Esophagus (tissue), 2 donors: ENCODE results near the gene TOMT. TPM values are rescaled to one million over a fixed set of nuclear protein-coding genes. Genes with fewer than 3 reads are reported as not detected.
A peak's percentile ranks its signal among the peaks of the same experiment; 100 is the strongest.

Experiments
- H3K27ac ChIP-seq, 2 donors: one replicate each; pipeline ENCODE4 v1.5.1; 2013; ENCODE audit warnings: low read depth in 2 of 2, mild to moderate bottlenecking in 2 of 2, inconsistent platforms in 1 of 2, low read length in 1 of 2, moderate library complexity in 1 of 2
- H3K27me3 ChIP-seq, 2 donors: one replicate each; pipeline ENCODE4 v1.6.1; 2013; ENCODE audit warnings: low read length in 2 of 2, control low read depth in 1 of 2, mild to moderate bottlenecking in 1 of 2; ENCODE audit not compliant: insufficient read depth in 2 of 2, control insufficient read depth in 1 of 2
- H3K36me3 ChIP-seq, 2 donors: one replicate each; pipeline ENCODE4 v1.6.1; 2013; ENCODE audit warnings: low read length in 1 of 2; ENCODE audit not compliant: control insufficient read depth in 2 of 2, insufficient read depth in 2 of 2
- H3K4me1 ChIP-seq, 2 donors: one replicate each; pipeline ENCODE4 v1.6.1; 2013; ENCODE audit warnings: low read length in 1 of 2; ENCODE audit not compliant: control insufficient read depth in 2 of 2, insufficient read depth in 2 of 2
- H3K4me3 ChIP-seq, 2 donors: one replicate each; pipeline ENCODE4 v1.5.1; 2013; ENCODE audit warnings: low read length in 2 of 2, mild to moderate bottlenecking in 2 of 2, low read depth in 1 of 2, moderate library complexity in 1 of 2
- H3K9me3 ChIP-seq, 2 donors: one replicate each; pipeline ENCODE4 v1.6.1; 2013; ENCODE audit warnings: mild to moderate bottlenecking in 2 of 2, low read depth in 1 of 2, low read length in 1 of 2, moderate library complexity in 1 of 2; ENCODE audit not compliant: control insufficient read depth in 2 of 2, insufficient read depth in 1 of 2
- WGBS, 2 donors: extraction: QIAGEN DNeasy Blood & Tissue Kit; methylation state at CpG; one replicate each; pipeline ENCODE4 v1.1.7; 2013; 5-methylcytosine and 5-hydroxymethylcytosine counted together
- polyA plus RNA-seq, 2 donors: library from polyadenylated mRNA; stranded (reverse); fragments of 200-250 nt; gene quantifications; one replicate each; pipeline ENCODE4 v1.2.3, GENCODE V29; 2013
- donor health status: healthy with polysubstance abuse.
- donor health status: Bipolar disorder and iron deficiency.

The TOMT gene
- polyA plus RNA-seq, 2 donors = not detected

- Histone ChIP-seq H3K36me3 (peaks cover 15% of the 10 kb centered on the region in 2 donors), H3K9me3 (no peaks in the 10 kb centered on the region), H3K27ac (peak overlapping the region; percentile 93 to 97), H3K4me1 (peaks cover 6 to 17% of the 10 kb centered on the region in 2 donors), H3K27me3 (no peaks in the 10 kb centered on the region), H3K4me3 (peak overlapping the region; percentile 75 to 85)
- 1 to 2% methylated on average over 9 of the region's 9 CpGs for whole genome bisulfite sequencing, 2 donors
Observed at GRCh38 chr11:72102631-72102945, 3.1 kb upstream of the TOMT start.

DNA sequence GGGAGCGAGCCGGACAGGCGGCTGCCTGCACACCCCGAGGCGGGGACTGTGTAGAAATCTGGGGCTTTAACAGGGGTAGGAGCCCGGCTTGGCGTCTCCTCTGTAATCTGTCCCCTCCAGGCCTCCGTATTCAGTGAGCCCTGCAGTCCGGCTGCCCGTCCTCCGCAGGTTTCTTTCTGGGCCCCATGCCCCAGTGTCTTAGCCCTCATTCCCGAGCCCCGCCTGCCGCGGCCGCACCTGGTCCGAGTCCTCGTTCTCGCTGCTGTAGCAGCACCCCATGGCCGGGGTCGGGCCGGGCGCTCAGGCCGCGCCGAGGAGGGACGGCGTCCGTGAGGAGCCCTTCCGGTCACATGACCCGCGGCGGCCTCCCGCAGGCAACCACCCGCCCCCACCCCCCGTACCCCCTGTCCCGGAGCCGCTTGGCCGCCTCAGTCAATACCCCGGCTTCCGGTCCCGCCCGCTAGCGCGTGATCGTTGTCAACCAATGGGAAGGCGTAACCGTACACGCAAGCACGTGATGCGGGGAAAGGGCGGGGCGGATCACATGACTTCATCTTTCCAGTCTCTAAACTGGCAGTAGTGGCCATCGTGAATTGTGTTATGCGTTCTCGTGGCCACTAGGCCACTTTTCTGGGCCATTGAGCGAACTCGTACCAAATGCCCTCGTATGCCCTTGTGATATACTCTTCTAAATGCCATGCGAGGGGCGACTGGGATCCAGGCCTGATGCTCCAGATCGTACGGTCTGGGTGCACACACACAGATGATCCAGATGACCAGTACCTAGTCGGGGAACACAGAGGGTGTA lies 2.6 kb upstream of the TOMT start, which contains the start of gene LAMTOR1:
Gene LAMTOR1, minus strand, starts transcription at position 352 of the 808 bp plus-strand sequence. Its CDS starts 73 bp downstream, at position 279.
- 2 to 3% methylated on average over 58 to 64 of the region's 64 CpGs for WGBS, 2 donors
- H3K27ac ChIP-seq = peak within 1 kb of the TSS; percentile 93 to 97
- no peaks in the 10 kb centered on the region for H3K9me3 ChIP-seq
- H3K4me3 ChIP-seq = peak within 1 kb of the TSS; percentile 75 to 85
- H3K27me3 ChIP-seq = no peaks in the 10 kb centered on the region
- H3K36me3 ChIP-seq = peaks cover 9 to 10% of the 10 kb centered on the region in 2 donors
- H3K4me1 ChIP-seq = peaks cover 6 to 17% of the 10 kb centered on the region in 2 donors

DNA sequence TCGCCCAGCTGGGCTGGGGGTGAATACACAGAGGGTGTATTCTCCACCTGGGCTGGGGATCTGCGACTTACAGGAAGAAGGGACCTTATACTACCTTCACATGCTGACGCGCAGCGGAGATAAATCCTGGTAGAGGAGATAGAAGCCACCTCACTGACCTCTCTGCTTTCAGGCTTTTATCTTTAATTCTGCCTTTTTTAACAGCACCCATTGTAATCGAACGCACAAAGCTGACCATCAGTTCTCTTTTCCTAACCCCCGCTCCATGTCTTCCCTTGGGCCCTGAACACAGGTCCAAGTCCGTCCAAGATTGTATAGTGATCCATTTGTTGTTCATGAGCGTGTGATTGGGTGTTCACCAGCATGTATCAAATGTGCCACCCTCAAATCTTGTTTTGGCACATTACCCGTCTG lies 2.0 kb upstream of the TOMT start:
- no peaks in the 10 kb centered on the region for H3K9me3 ChIP-seq
- H3K27ac ChIP-seq = peak overlapping the region; percentile 89 to 95
- H3K4me1 ChIP-seq = peaks cover 6 to 17% of the 10 kb centered on the region in 2 donors
- H3K36me3 ChIP-seq = peaks cover 4 to 7% of the 10 kb centered on the region in 2 donors
- WGBS, 2 donors = 78 to 81% methylated on average over 11 of the region's 11 CpGs
- H3K27me3 ChIP-seq = no peaks in the 10 kb centered on the region
- peak overlapping the region; percentile 28 to 75 for H3K4me3 ChIP-seq

DNA sequence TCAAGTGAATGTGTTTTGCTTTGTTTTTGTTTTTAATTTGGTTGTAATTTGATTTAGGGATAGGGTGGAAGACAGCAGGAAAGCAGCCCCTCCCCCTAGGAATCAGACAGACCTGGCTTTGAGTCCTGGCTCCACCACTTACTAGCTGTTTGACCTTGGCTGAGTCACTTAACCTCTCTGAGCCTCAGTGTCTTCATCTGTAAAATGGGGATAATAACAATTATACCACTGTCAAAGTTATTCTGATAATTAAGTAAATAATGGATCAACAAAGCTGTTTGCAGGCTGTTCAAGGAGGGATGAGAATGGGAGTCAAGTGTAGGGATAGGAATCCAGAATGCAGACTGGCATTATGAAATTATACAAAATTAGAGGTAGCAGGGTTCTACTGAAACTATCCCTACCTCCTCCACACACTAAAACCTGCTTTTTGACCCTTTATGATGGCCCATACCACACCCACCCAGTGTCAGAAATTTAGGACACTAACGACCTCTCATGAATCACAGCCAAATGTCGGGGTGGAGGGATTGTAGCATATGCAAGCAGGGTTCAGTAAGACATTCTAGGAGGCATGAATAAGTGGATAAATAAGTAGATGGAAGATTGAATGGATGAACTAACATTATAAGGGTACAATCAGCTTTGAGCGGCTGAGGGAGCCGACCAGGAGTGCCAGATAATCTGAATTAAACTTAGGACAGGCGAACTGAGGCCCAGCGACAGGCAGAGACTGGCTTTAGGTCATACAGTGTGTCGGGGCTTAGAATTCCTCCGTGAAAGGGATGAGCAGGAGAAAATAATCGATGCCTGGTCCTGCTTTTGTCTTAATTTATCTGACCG lies 5.8 kb downstream of the TOMT start:
- H3K4me1 ChIP-seq = no peaks in the 10 kb centered on the region
- H3K27ac ChIP-seq = peak overlapping the region; percentile 89 to 98
- peaks cover 2 to 13% of the 10 kb centered on the region in 2 donors for H3K36me3 ChIP-seq
- peak overlapping the region; percentile 27 to 72 for H3K4me3 ChIP-seq
- H3K9me3 ChIP-seq = no peaks in the 10 kb centered on the region
- no peaks in the 10 kb centered on the region for H3K27me3 ChIP-seq
- WGBS, 2 donors = 1 to 3% methylated on average over 10 of the region's 10 CpGs

DNA sequence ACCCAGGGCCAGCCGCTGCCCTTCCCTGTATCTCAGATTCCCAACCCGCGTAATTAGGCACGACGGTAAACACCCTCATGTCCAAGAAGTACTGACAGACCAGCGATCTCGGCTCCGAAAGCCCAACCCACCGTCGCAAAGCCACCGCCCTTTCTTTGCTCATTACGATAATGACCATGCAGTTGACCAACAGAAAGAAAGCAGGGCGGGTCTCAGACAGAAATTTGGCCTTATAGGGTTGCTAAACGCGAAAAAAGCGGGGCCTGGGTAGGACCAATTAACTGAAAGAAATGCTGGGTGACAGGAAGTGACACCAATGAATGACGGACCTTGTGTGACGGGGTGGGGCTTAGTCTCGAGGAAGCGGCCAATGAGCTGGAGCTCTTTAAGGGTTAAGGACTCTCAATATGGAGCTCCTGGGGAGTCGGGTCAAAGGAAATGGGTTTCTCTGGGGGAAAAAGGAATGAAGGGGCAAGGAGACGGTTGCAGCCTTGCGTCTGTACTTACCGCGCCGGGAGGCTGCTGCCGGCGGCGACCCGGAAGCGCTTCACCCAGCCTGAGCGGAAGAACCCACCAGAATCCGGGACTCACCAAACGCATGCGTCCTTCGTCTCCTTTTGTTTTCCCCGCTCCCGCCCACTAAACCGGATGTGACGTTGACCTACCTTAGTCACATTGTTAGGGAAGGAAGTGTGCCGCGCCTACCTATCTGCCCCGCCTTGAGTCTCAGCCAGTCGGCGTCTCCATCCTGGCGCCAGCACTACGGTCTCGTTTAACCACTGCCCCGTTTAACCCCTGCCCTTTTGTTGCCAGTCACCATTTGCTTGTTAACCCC lies 6.6 kb downstream of the TOMT start, which contains the start of gene ANAPC15:
Gene ANAPC15, minus strand, starts transcription at position 553 of the 835 bp plus-strand sequence. CDS start 1,419 bp downstream, outside the sequence.
- no peaks in the 10 kb centered on the region for H3K9me3 ChIP-seq
- no peaks in the 10 kb centered on the region for H3K27me3 ChIP-seq
- peak within 1 kb of the TSS; percentile 59 to 72 for H3K4me3 ChIP-seq
- H3K27ac ChIP-seq = peak within 1 kb of the TSS; percentile 89 to 98
- 0% methylated on average over 49 of the region's 49 CpGs for WGBS, 2 donors
- H3K4me1 ChIP-seq = no peaks in the 10 kb centered on the region
- H3K36me3 ChIP-seq = peaks cover 2 to 13% of the 10 kb centered on the region in 2 donors

DNA sequence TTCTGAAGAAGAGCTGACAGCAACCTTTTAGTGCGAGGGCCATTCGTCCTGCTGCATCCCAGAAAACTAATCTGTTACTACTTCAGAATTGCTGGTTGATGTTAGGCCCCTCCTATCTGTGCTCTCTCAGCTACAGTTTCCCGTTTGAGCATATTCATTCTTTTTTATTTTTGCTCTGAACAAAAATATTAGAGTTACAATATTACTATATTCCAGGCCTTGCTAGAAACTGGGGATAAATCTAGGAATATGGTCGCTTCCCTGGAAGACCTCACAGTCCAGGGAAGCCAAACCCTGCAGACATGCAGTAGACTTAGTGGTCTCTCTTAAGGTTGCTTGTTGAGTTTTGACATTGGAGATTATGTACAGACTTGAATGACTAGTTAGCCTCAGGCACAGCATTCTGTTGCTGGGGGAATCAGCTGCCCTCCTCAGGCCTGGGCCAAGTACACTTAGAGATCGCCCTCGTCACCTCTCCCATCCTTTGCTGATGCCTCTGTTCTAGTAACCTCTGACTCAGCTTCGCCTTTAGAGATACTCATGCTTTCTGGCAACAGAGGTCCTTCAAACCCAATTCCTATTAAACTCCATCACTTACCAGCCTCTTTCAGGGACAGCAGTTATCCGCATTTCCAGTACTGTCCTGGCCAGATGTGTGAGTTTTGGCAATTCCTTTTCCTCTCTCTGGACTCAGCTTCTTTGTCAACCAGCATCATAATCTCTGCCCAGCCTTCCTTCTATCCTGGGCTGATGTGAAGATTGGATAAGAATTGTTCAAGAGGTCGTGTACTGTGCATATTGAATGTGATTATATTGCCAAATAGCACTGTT lies 7.5 kb downstream of the TOMT start:
- Histone ChIP-seq H3K36me3 (peaks cover 2 to 13% of the 10 kb centered on the region in 2 donors), H3K9me3 (no peaks in the 10 kb centered on the region), H3K4me3 (peak overlapping the region; percentile 59 to 72), H3K27ac (peak overlapping the region; percentile 87 to 98), H3K27me3 (no peaks in the 10 kb centered on the region), H3K4me1 (no peaks in the 10 kb centered on the region)
- 58 to 64% methylated on average over 9 of the region's 9 CpGs for WGBS, 2 donors

DNA sequence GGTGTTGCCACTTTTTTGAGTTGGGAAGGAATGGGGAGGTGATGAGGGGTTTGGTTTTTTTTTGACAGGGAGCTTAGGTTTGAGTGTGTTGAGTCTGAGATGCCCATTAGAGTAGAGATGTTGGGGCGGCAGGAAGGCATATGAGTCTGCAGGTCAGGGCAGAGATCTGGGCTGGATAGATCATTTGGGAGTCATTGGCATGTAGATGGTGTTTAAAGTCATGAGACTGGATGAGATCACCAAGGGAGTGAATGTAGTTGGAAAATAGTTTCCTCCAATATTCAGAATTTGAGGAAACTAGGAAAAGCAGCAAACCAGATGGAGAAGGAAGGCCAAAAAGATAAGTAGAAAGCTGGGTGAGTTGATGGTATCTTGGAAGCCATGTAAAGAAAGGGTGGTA lies 8.8 kb downstream of the TOMT start:
- WGBS, 2 donors = 89 to 93% methylated on average over 1 of the region's 1 CpG
- Histone ChIP-seq H3K4me3 (no peak overlapping the region), H3K9me3 (no peaks in the 10 kb centered on the region), H3K36me3 (peaks cover 0 to 6% of the 10 kb centered on the region in 2 donors), H3K27me3 (no peaks in the 10 kb centered on the region), H3K27ac (no peak overlapping the region), H3K4me1 (no peaks in the 10 kb centered on the region)

DNA sequence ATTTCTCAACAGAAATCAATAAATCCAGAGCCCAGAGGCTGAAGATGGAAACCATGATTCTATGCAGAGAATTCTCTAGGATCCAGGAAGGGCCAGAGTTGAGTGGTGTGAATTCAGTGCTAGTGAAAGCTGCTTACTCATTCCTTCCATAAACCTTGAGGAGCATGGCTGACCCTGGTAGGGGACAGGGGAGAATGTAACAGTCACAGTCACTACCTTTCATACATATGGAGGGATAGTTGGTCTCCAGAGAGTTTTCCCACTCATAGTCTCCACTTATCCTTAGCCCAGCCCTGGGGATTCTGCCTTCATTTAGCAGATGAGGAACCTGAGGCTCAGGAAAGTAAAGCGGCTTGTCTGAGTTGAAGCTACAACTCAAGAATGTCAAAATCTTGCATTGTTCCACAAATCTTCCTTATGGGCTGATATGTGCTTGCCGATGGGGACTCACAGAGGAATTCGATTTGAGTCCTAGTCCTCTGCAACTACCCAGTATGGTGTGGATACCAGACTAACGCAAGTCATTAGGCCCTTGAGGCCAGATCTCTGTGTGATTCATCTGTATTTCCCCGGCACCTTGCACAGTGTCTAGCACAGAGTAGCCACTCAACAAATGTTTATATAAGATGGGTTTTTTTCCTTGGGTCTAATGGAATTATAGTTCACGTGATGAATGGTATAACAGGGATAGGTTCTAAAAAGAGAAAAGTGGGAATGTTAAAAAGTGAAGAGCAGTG lies 10.5 kb downstream of the TOMT start:
- no peaks in the 10 kb centered on the region for H3K4me1 ChIP-seq
- no peaks in the 10 kb centered on the region for H3K27me3 ChIP-seq
- no peak overlapping the region for H3K4me3 ChIP-seq
- no peaks in the 10 kb centered on the region for H3K36me3 ChIP-seq
- H3K9me3 ChIP-seq = no peaks in the 10 kb centered on the region
- no peak overlapping the region for H3K27ac ChIP-seq
- 91 to 94% methylated on average over 6 of the region's 6 CpGs for WGBS, 2 donors
